BLaER1 treated with 17β-estradiol and CSF1 and Interleukin-3, amounts not matched to agents 10 nM and 100 nM (cell line): Measurements from ENCODE around the gene COQ7.

ENCODE experiments used
- H3K27ac ChIP-seq, 11 experiments: shearing (Covaris generic); formaldehyde crosslinking; 2 replicates each; pipeline ENCODE4 v1.8.1; 2022
- H3K27me3 ChIP-seq, 11 experiments: shearing (Covaris generic); formaldehyde crosslinking; 2 replicates each; pipeline ENCODE4 v1.8.1; 2022
- H3K36me3 ChIP-seq, 11 experiments: shearing (Covaris generic); formaldehyde crosslinking; 2 replicates each; pipeline ENCODE4 v1.8.1; 2022
- H3K4me1 ChIP-seq, 10 experiments: shearing (Covaris generic); formaldehyde crosslinking; 2 replicates each; pipeline ENCODE4 v1.8.1; 2022
- H3K4me2 ChIP-seq, 11 experiments: shearing (Covaris generic); formaldehyde crosslinking; 2 replicates each; pipeline ENCODE4 v1.8.1; 2022
- H3K4me3 ChIP-seq, 10 experiments: shearing (Covaris generic); formaldehyde crosslinking; 2 replicates each; pipeline ENCODE4 v1.8.1; 2022
- H3K9ac ChIP-seq, 11 experiments: shearing (Covaris generic); formaldehyde crosslinking; 2 replicates each; pipeline ENCODE4 v1.8.1; 2022
- H3K9me3 ChIP-seq, 11 experiments: shearing (Covaris generic); formaldehyde crosslinking; replicated peaks in 1 of 11; 2 replicates each; pipeline ENCODE4 v1.8.1; 2022
- H4K20me1 ChIP-seq, 11 experiments: shearing (Covaris generic); formaldehyde crosslinking; 2 replicates each; pipeline ENCODE4 v1.8.1; 2022
- Cebpa-rat ChIP-seq, 11 experiments: shearing (Covaris generic); IDR thresholded peaks; 2 replicates each; pipeline ENCODE4 v1.8.1; 2022

COQ7 gene

DNA sequence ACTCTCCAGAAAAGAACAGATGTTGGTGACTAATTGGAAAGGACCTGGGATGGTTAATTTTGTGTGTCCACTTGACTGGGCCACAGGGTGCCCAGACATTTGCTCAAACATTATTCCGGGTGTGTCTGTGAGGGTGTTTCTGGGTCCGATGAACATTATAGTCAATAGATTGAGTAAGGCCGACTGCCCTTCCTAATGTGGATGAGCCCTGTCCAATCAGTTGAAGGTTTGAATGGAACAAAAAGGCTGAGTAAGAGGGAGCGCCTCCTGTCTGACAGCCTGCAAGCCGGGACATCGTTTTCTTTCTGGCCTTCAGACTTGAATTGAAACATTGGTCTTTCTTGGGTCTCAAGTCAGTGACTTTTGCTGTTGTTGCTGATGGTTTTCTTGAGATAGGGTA lies 23.5 kb downstream of the COQ7 start:
- Histone ChIP-seq H3K9ac (no peak overlapping the region), H3K4me2 (no peak overlapping the region), H3K27ac (no peak overlapping the region), H3K9me3 (peaks cover 9 to 30% (median 16%) of the 10 kb centered on the region in 11 experiments; a peak in 20 of 22 replicates), H3K4me3 (no peak overlapping the region), H3K27me3 (peaks cover 0 to 5% (median 0%) of the 10 kb centered on the region in 11 experiments; a peak in 2 of 22 replicates), H3K4me1 (peaks cover 4 to 68% (median 23%) of the 10 kb centered on the region in 10 experiments; a peak in 19 of 20 replicates), H3K36me3 (no peaks in the 10 kb centered on the region), H4K20me1 (no peaks in the 10 kb centered on the region)
- TF ChIP-seq Cebpa-rat (IDR thresholded peaks at IDR 0.05): no peak

DNA sequence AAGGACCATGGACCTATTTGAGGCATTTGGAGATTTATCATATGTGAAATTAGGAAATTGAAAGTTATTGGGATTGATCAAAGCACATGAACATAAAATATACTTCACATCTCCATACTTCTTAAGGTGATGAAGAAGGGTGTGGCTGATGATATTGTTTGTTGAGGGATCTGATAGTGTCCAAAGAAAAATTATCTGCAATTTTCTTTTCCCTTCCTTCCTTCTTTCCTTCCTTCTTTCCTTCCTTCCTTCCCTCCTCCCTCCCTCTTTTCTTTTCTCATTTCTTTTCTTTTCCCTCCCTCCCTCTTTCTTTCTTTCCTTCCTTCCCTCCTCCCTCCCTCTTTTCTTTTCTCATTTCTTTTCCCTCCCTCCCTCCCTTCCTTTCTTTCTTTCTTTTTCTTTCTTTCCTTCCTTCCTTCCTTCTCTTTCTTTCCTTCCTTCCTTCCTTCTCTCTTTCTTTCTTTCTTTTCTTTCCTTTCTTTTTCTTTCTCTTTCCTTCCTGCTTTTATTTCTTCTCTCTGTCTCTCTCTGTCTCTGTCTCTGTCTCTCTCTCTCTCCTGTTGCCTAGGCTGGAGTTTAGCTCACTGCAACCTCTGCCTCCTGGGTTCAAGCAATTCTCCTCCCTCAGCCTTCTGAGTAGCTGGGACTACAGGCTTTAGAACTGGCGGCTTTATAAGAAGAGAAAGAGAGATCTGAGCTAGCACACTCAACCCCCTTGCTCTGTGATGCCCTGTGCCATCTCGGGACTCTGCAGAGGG lies 25.4 kb downstream of the COQ7 start:
- Histone ChIP-seq H3K4me1 (peaks cover 0 to 51% (median 14%) of the 10 kb centered on the region in 10 experiments; a peak in 12 of 20 replicates), H3K9me3 (peaks cover 11 to 34% (median 16%) of the 10 kb centered on the region in 11 experiments; a peak in 20 of 22 replicates), H3K27ac (peak overlapping the region in 5 of 11 experiments; percentile 1 to 66 (median 35); a peak in 8 of 22 replicates), H3K27me3 (no peaks in the 10 kb centered on the region), H3K9ac (peak overlapping the region in 2 of 11 experiments; percentile 7 to 19; a peak in 2 of 22 replicates), H3K36me3 (no peaks in the 10 kb centered on the region; a peak in 1 of 22 replicates), H4K20me1 (no peaks in the 10 kb centered on the region), H3K4me2 (peak overlapping the region in 6 of 11 experiments; percentile 13 to 65 (median 58); a peak in 9 of 22 replicates), H3K4me3 (no peak overlapping the region)
- TF ChIP-seq Cebpa-rat (IDR thresholded peaks at IDR 0.05): no peak

DNA sequence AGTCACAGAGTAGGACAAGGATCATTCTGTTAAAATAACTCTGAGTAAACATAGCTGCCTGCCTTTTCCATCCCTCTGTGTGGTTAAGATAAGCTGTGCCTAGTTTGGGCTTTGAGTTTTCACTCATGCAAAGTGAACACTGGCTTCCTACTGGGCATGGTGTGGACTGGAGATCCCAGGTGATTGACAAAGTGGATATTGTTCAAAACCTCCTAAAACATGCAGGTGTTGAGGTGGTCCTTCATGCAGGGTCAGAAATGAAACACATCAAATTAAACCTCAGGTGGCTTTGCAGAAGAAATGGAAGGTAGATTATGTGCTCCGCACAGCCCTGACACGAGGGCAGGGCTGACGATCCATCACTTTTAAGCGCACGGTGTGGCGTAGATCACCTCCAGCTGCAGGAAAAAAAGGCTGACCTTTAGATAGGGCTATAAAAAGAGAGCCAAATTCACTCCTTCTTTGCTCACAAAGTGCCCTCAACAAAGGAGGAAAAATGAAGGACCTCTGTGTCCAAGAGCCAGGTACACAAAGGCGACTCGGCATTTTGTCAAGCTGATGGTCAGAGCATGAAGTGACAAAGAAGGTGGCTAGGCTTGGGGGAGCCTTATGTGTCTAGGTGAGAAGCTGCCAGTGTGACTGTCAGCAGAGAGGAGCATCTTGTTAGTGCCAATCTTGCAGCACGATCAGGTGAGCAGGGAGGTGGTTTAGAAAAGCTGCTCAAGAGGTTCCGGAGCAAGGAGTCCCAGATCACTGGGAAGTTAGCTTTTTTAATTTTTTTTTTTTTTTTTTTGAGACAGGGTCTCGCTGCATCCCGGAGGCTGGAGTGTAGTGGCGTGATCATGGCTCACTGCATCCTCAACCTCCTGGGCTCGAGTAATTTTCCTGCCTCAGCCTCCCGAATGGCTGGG lies 26.5 kb downstream of the COQ7 start:
- Histone ChIP-seq H3K27ac (no peak overlapping the region), H3K4me3 (no peak overlapping the region), H4K20me1 (no peaks in the 10 kb centered on the region), H3K9ac (no peak overlapping the region), H3K9me3 (peaks cover 14 to 40% (median 18%) of the 10 kb centered on the region in 11 experiments; a peak in 21 of 22 replicates), H3K27me3 (no peaks in the 10 kb centered on the region), H3K4me2 (0 out of 22 replicates have a peak overlapping the region, but pooled peaks of 1 of the 11 experiments have one; percentile 55), H3K4me1 (peaks cover 0 to 49% (median 14%) of the 10 kb centered on the region in 10 experiments; a peak in 12 of 20 replicates), H3K36me3 (peaks cover 0 to 7% (median 0%) of the 10 kb centered on the region in 11 experiments; a peak in 2 of 22 replicates)
- TF ChIP-seq Cebpa-rat (IDR thresholded peaks at IDR 0.05): no peak

DNA sequence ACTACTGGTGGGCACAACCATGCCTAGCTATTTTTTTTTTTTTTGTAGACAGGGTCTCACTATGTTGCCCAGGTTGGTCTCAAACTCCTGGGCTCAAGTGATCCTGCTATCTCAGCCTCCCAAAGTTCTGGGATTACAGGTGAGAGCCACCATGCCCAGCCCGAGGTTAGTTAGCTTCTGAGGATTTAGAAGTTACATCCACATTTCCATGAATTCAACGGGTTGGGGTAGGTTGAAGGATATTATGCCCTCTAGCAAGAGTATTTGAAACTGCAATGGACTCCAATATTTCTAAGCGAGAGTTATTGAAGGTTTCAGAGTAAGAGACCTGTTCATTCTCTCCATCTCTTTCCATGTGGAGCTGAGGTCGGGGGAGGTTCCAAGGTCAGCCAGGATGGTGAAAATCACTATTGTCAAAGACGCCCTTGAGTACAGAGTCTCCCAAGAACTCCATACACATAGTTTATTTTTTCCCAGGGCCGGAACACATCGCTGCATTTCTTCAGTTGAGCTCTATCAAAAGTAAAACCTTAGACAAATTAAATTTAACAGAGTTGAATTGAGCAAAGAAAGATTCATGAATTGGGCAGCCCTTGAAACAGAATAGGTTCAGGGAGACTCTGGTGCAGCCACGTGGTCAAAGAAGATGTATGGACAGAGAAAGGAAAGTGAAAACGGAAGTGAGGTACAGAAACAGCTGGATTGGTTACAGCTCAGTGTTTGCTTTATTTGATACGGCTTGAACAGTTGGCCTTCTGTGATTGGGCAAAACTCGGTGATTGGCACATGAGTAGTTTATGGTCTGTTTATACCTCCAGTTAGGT lies 27.3 kb downstream of the COQ7 start:
- H3K27me3 ChIP-seq: no peaks in the 10 kb centered on the region
- H3K27ac ChIP-seq: peak overlapping the region in 1 of 11 experiments; percentile 25; a peak in 1 of 22 replicates
- TF ChIP-seq Cebpa-rat (IDR thresholded peaks at IDR 0.05): no peak
- H3K9me3 ChIP-seq: peaks cover 14 to 40% (median 18%) of the 10 kb centered on the region in 11 experiments; a peak in 21 of 22 replicates
- H4K20me1 ChIP-seq: no peaks in the 10 kb centered on the region
- H3K4me2 ChIP-seq: peak overlapping the region in 2 of 11 experiments; percentile 0 to 8; a peak in 1 of 22 replicates
- peaks cover 0 to 44% (median 14%) of the 10 kb centered on the region in 10 experiments; a peak in 12 of 20 replicates for H3K4me1 ChIP-seq
- no peak overlapping the region for H3K9ac ChIP-seq
- H3K36me3 ChIP-seq: peaks cover 0 to 7% (median 0%) of the 10 kb centered on the region in 11 experiments; a peak in 2 of 22 replicates
- no peak overlapping the region for H3K4me3 ChIP-seq

DNA sequence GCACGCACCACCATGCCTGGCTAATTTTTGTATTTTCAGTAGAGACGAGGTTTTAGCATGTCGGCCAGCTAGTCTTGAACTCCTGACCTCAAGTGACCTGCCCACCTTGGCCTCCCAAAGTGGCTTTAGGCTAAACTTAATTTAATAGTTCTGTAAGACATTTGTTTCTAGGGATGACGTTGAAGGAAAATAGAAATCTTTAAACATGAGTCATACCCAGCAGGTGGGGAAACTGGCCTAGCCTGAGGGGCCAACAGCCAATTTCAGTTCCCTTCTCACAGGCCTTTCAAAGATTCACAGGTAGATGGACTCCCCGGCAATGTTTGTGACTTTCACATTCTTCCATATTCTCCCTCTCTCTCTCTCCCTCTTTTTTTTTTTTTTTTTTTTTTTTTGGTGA lies 28.2 kb downstream of the COQ7 start:
- Histone ChIP-seq H3K4me3 (no peak overlapping the region), H4K20me1 (no peaks in the 10 kb centered on the region), H3K4me1 (peaks cover 0 to 41% (median 14%) of the 10 kb centered on the region in 10 experiments; a peak in 12 of 20 replicates), H3K27ac (no peak overlapping the region), H3K9me3 (peaks cover 14 to 45% (median 21%) of the 10 kb centered on the region in 11 experiments; a peak in 21 of 22 replicates), H3K27me3 (no peaks in the 10 kb centered on the region), H3K4me2 (peak overlapping the region in 1 of 11 experiments; percentile 0; a peak in 1 of 22 replicates), H3K36me3 (peaks cover 0 to 7% (median 0%) of the 10 kb centered on the region in 11 experiments; a peak in 2 of 22 replicates), H3K9ac (no peak overlapping the region)
- TF ChIP-seq Cebpa-rat (IDR thresholded peaks at IDR 0.05): no peak

DNA sequence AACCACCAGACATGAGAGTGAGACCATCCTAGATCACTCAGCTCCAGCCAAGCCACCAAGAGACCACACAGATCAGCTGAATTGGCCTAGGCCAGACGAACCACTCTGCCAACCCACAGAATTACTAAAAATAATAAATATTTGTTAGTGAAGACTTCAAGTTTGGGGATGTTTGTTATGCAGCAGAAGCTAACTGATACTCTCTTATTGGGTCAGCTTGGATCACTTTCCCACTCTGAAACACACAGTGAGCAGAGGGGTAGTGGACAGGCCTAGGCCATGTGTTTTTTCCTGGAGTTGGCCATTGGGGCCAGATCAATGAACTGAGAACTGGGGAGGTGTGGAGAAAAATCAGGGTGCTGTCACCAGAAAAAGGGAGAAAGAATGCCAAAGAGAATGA lies 30.8 kb downstream of the COQ7 start:
- no peaks in the 10 kb centered on the region for H4K20me1 ChIP-seq
- no peak for TF ChIP-seq Cebpa-rat (IDR thresholded peaks at IDR 0.05)

DNA sequence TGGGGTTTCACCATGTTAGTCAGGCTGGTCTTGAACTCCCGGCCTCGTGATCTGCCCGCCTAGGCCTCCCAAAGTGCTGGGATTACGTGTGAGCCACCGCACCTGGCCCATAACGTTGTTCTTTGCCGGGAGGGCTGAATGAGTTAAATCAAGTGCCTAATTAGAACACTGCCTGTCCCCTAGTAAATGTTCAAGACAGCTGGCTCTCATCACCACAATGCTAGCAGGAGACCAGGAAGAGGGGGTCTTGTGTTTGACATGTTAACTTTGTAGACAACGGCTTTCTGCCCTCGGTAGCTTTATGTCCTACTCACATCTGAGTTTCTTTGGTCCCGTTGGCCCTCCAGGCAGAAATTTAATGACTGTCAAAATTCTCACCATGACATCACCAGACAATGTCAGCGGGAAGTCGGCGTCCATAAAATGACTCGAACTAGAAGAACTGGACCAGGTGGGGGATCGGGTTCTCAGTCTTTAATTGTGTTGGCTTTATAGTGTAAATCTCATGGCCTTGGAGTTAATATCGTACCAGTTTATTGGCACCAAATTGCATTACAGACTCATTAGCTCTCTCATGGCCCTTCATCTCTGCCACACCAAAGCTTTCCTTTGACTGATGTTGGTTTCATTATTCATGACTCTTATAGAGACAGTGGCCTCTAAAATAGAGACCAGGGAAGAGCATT lies 34.9 kb downstream of the COQ7 start:
- Histone ChIP-seq H3K9me3 (peaks cover 0 to 26% (median 9%) of the 10 kb centered on the region in 11 experiments; a peak in 13 of 22 replicates), H4K20me1 (no peaks in the 10 kb centered on the region), H3K4me3 (no peak overlapping the region), H3K27me3 (no peaks in the 10 kb centered on the region), H3K36me3 (peaks cover 0 to 7% (median 0%) of the 10 kb centered on the region in 11 experiments; a peak in 2 of 22 replicates), H3K4me1 (peaks cover 20 to 30% (median 28%) of the 10 kb centered on the region in 10 experiments), H3K27ac (no peak overlapping the region), H3K4me2 (no peak overlapping the region), H3K9ac (no peak overlapping the region)
- no peak for TF ChIP-seq Cebpa-rat (IDR thresholded peaks at IDR 0.05)

More for the DNA sequence above, 30.8 kb downstream of the COQ7 start:
- H3K27ac ChIP-seq: no peak overlapping the region
- H3K9me3 ChIP-seq: peaks cover 7 to 33% (median 12%) of the 10 kb centered on the region in 11 experiments; a peak in 18 of 22 replicates
- no peak overlapping the region for H3K9ac ChIP-seq
- no peak overlapping the region for H3K4me3 ChIP-seq
- H3K27me3 ChIP-seq: no peaks in the 10 kb centered on the region
- H3K4me1 ChIP-seq: peaks cover 0 to 23% (median 3%) of the 10 kb centered on the region in 10 experiments; a peak in 7 of 20 replicates
- no peak overlapping the region for H3K4me2 ChIP-seq
- peaks cover 0 to 7% (median 0%) of the 10 kb centered on the region in 11 experiments; a peak in 2 of 22 replicates for H3K36me3 ChIP-seq
